Keratinocyte (primary cell): ENCODE results near the gene HNRNPA2B1.

Experiments used
- EZH2 ChIP-seq: IDR thresholded peaks from one replicate; pipeline ENCODE4 v1.6.1; 2012; ENCODE audit warnings: inconsistent platforms, mild to moderate bottlenecking, low read length, moderate library complexity
- TF ChIP-seq, protein P1 (sequence below), 3 experiments: IDR thresholded peaks in 1 of 3; conservative IDR thresholded peaks in 1 of 3; optimal IDR thresholded peaks in 1 of 3; 2 replicates in 2 of 3; 3 replicates in 1 of 3; pipeline versions ENCODE3 to v1.5.1; 2011; ENCODE audit warnings: low read length in 3 of 3, mild to moderate bottlenecking in 3 of 3, moderate library complexity in 2 of 3, control low read depth in 1 of 3, inconsistent platforms in 1 of 3; ENCODE audit not compliant: insufficient read depth in 2 of 3; ENCODE audit errors: extremely low read depth in 1 of 3

DNA sequence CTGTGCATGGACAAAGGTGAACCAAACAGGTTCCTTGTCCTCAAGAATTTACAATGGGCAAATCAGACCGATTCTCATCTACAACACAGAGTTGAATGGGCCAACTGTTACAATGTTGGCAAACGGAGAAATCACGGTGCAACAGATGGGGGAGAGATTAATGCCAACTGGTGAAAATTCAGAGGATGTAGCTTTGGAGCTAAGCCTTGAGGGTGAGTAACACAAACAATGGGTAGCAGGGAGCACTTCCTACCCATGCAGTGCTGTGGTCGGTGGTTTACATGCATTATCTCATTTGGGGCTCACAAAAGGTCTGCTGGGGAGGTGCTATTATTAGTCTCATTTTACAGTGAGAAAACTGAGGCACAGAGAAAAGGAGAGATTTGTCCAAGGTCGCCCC lies 49.5 kb downstream of the HNRNPA2B1 start:
- TF ChIP-seq, protein P1, sequence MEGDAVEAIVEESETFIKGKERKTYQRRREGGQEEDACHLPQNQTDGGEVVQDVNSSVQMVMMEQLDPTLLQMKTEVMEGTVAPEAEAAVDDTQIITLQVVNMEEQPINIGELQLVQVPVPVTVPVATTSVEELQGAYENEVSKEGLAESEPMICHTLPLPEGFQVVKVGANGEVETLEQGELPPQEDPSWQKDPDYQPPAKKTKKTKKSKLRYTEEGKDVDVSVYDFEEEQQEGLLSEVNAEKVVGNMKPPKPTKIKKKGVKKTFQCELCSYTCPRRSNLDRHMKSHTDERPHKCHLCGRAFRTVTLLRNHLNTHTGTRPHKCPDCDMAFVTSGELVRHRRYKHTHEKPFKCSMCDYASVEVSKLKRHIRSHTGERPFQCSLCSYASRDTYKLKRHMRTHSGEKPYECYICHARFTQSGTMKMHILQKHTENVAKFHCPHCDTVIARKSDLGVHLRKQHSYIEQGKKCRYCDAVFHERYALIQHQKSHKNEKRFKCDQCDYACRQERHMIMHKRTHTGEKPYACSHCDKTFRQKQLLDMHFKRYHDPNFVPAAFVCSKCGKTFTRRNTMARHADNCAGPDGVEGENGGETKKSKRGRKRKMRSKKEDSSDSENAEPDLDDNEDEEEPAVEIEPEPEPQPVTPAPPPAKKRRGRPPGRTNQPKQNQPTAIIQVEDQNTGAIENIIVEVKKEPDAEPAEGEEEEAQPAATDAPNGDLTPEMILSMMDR (optimal IDR thresholded peaks at IDR 0.05 in 1 of 3, IDR thresholded peaks at IDR 0.05 in 1 of 3, conservative IDR thresholded peaks at IDR 0.05 in 1 of 3; ENCODE audit: extremely low read depth in 1 of 3, insufficient read depth in 2 of 3, low read length in 3 of 3) = no peak
- TF ChIP-seq EZH2 = no peak
